Smooth muscle cell (in vitro differentiated cells): ENCODE data around the gene IRAK1BP1. TPM values are rescaled to one million over a fixed set of nuclear protein-coding genes. Genes with fewer than 3 reads are reported as not detected.
"Not testable (repeated sequence)": the region's sequence is repeated elsewhere in the genome, so short reads cannot be mapped to it uniquely, and the experiment has no call there.

Source experiments
- DNase-seq: peaks from one replicate; lab custom pipeline; 2025; ENCODE audit not compliant: unreplicated experiment; lab: John Stamatoyannopoulos, UW
- H2AFZ ChIP-seq: fragments of 200-600 bp; sonication (generic); 2 replicates; pipeline ENCODE4 v1.6.0; 2016; ENCODE audit warnings: antibody characterized with exemption, low read depth, mild to moderate bottlenecking
- H3F3A ChIP-seq: fragments of 200-600 bp; sonication (generic); 2 replicates; pipeline ENCODE4 v1.6.0; 2017; ENCODE audit warnings: antibody characterized with exemption, low read depth
- H3K27ac ChIP-seq: fragments of 200-600 bp; sonication (generic); 2 replicates; pipeline ENCODE4 v1.5.1; 2016; ENCODE audit warnings: low read depth, mild to moderate bottlenecking
- H3K27me3 ChIP-seq: fragments of 200-600 bp; sonication (generic); 2 replicates; pipeline ENCODE4 v1.6.1; 2016; ENCODE audit warnings: low read depth, mild to moderate bottlenecking
- H3K36me3 ChIP-seq: fragments of 200-600 bp; sonication (generic); 2 replicates; pipeline ENCODE4 v1.5.1; 2016; ENCODE audit warnings: low read depth
- H3K4me1 ChIP-seq: fragments of 200-600 bp; sonication (generic); 2 replicates; pipeline ENCODE4 v1.5.1; 2016; ENCODE audit warnings: low read depth
- H3K4me2 ChIP-seq: fragments of 200-600 bp; sonication (generic); 2 replicates; pipeline ENCODE4 v1.6.0; 2016; ENCODE audit warnings: mild to moderate bottlenecking
- H3K4me3 ChIP-seq: fragments of 200-600 bp; sonication (generic); 2 replicates; pipeline ENCODE4 v1.5.1; 2016; ENCODE audit warnings: mild to moderate bottlenecking
- H3K79me2 ChIP-seq: fragments of 200-600 bp; sonication (generic); 2 replicates; pipeline ENCODE4 v1.6.0; 2016; ENCODE audit warnings: low read depth, mild to moderate bottlenecking
- H3K9ac ChIP-seq: fragments of 200-600 bp; sonication (generic); 2 replicates; pipeline ENCODE4 v1.6.0; 2016; ENCODE audit warnings: low read depth
- H3K9me3 ChIP-seq: fragments of 200-600 bp; sonication (generic); replicated peaks from 2 replicates; pipeline ENCODE4 v1.5.1; 2016; ENCODE audit warnings: low read depth
- H4K20me1 ChIP-seq: fragments of 200-600 bp; sonication (generic); 2 replicates; pipeline ENCODE4 v1.6.0; 2016; ENCODE audit warnings: low read depth
- CTCF ChIP-seq: fragments of 200-600 bp; sonication (generic); IDR thresholded peaks from 2 replicates; pipeline ENCODE4 v1.5.1; 2017; ENCODE audit warnings: borderline replicate concordance, mild to moderate bottlenecking, antibody characterized with exemption; ENCODE audit not compliant: insufficient read depth, poor library complexity, severe bottlenecking
- WGBS: methylation state at CpG from one replicate; pipeline ENCODE4 v1.1.7; 2016; ENCODE audit warnings: low lambda C conversion rate; 5-methylcytosine and 5-hydroxymethylcytosine counted together
- polyA plus RNA-seq: library from polyadenylated mRNA; unstranded; fragments of >200 nt; fragmentation: Nextera tagmentation; extraction: Ambion mirVana; gene quantifications from 2 replicates; pipeline ENCODE4 v1.2.1, GENCODE V29; 2016
- total RNA-seq: library from RNA; depleted of rRNA; stranded (reverse); fragments of >200 nt; gene quantifications from 2 replicates; pipeline ENCODE4 v1.2.3, GENCODE V29; 2014

Gene IRAK1BP1
- total and polyA plus RNA-seq, 2 experiments from 2014 or later: 1.3 to 2.3 TPM

GRCh38 chr6:78917788-78918187 lies 50.4 kb downstream of the IRAK1BP1 start:
- H3F3A ChIP-seq: no peaks in the 10 kb centered on the region
- no peak overlapping the region for H2AFZ ChIP-seq
- H4K20me1 ChIP-seq: no peaks in the 10 kb centered on the region
- DNase-seq: no peak
- 93% methylated on average over 1 of the region's 1 CpG for WGBS
- no peak overlapping the region for H3K4me3 ChIP-seq
- no peaks in the 10 kb centered on the region for H3K36me3 ChIP-seq
- no peak for TF ChIP-seq CTCF
- H3K4me1 ChIP-seq: no peaks in the 10 kb centered on the region
- H3K9ac ChIP-seq: no peak overlapping the region
- no peak overlapping the region for H3K4me2 ChIP-seq
- H3K27ac ChIP-seq: no peak overlapping the region
- no peaks in the 10 kb centered on the region for H3K27me3 ChIP-seq
- H3K79me2 ChIP-seq: no peaks in the 10 kb centered on the region
- peaks cover 10% of the 10 kb centered on the region for H3K9me3 ChIP-seq

- not testable (repeated sequence) for H2AFZ ChIP-seq, DNase-seq, H3K4me3 ChIP-seq, H3K36me3 ChIP-seq, H3F3A ChIP-seq, H3K4me2 ChIP-seq, H3K27me3 ChIP-seq, H3K27ac ChIP-seq, H3K9ac ChIP-seq, H4K20me1 ChIP-seq, H3K79me2 ChIP-seq, H3K4me1 ChIP-seq
- peaks cover 10% of the 10 kb centered on the region for H3K9me3 ChIP-seq
- 95% methylated on average over 10 of the region's 10 CpGs for WGBS
Observed at GRCh38 chr6:78921168-78921567, 53.8 kb downstream of the IRAK1BP1 start.

- DNase-seq: no peak
- TF ChIP-seq CTCF: no peak
- WGBS: 96% methylated on average over 3 of the region's 3 CpGs
Observed at GRCh38 chr6:78925317-78925716, 58.0 kb downstream of the IRAK1BP1 start.

GRCh38 chr6:78935553-78935952 lies 68.2 kb downstream of the IRAK1BP1 start:
- no peak overlapping the region for H2AFZ ChIP-seq
- 98% methylated on average over 2 of the region's 2 CpGs for WGBS
- no peak overlapping the region for H3K4me2 ChIP-seq
- no peaks in the 10 kb centered on the region for H3K9me3 ChIP-seq
- no peak overlapping the region for H3K27ac ChIP-seq
- H4K20me1 ChIP-seq: no peaks in the 10 kb centered on the region
- H3K36me3 ChIP-seq: no peaks in the 10 kb centered on the region
- no peaks in the 10 kb centered on the region for H3K4me1 ChIP-seq
- no peak overlapping the region for H3K9ac ChIP-seq
- no peaks in the 10 kb centered on the region for H3K79me2 ChIP-seq
- H3F3A ChIP-seq: no peaks in the 10 kb centered on the region
- TF ChIP-seq CTCF: no peak
- H3K4me3 ChIP-seq: no peak overlapping the region
- H3K27me3 ChIP-seq: no peaks in the 10 kb centered on the region
- no peak for DNase-seq

More at GRCh38 chr6:78925317-78925716, 58.0 kb downstream of the IRAK1BP1 start:
- Histone ChIP-seq H3K9me3 (peaks cover 4% of the 10 kb centered on the region), H3K4me1 (no peaks in the 10 kb centered on the region), H3K79me2 (no peaks in the 10 kb centered on the region), H3F3A (no peaks in the 10 kb centered on the region), H2AFZ (no peak overlapping the region), H3K4me3 (no peak overlapping the region), H3K27ac (no peak overlapping the region), H3K27me3 (no peaks in the 10 kb centered on the region), H3K9ac (no peak overlapping the region), H3K4me2 (no peak overlapping the region), H3K36me3 (no peaks in the 10 kb centered on the region), H4K20me1 (no peaks in the 10 kb centered on the region)
